Tibial nerve (tissue), 3 donors: ENCODE measurements around the gene CALM3.

Experiments
- POLR2A ChIP-seq, 2 donors: fragments of 450-650 bp; IDR thresholded peaks; one replicate each; pipeline ENCODE4 v1.6.1; 2017; ENCODE audit warnings: antibody characterized with exemption in 2 of 2, mild to moderate bottlenecking in 2 of 2, moderate library complexity in 2 of 2
- TF ChIP-seq, protein P1 (sequence below), 5 experiments: fragments of 200-600 bp in 3 of 5; fragments of 450-650 bp in 2 of 5; sonication (generic) in 3 of 5; IDR thresholded peaks; one replicate each; pipeline ENCODE4 v1.5.1; 2016 to 2019; ENCODE audit warnings: antibody characterized with exemption in 5 of 5, mild to moderate bottlenecking in 3 of 5, moderate library complexity in 2 of 5

GRCh38 chr19:46609511-46610412, 8.6 kb downstream of the CALM3 start:
- TF ChIP-seq, protein P1, sequence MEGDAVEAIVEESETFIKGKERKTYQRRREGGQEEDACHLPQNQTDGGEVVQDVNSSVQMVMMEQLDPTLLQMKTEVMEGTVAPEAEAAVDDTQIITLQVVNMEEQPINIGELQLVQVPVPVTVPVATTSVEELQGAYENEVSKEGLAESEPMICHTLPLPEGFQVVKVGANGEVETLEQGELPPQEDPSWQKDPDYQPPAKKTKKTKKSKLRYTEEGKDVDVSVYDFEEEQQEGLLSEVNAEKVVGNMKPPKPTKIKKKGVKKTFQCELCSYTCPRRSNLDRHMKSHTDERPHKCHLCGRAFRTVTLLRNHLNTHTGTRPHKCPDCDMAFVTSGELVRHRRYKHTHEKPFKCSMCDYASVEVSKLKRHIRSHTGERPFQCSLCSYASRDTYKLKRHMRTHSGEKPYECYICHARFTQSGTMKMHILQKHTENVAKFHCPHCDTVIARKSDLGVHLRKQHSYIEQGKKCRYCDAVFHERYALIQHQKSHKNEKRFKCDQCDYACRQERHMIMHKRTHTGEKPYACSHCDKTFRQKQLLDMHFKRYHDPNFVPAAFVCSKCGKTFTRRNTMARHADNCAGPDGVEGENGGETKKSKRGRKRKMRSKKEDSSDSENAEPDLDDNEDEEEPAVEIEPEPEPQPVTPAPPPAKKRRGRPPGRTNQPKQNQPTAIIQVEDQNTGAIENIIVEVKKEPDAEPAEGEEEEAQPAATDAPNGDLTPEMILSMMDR (IDR thresholded peaks at IDR 0.05): no peak
- no peak for TF ChIP-seq POLR2A (IDR thresholded peaks at IDR 0.05)
